SK-N-SH (cell line): ENCODE data around the gene STK32A. TPM values are rescaled to one million over a fixed set of nuclear protein-coding genes. Genes with fewer than 3 reads are reported as not detected.

Experiments used
- CTCF ChIA-PET: fragments of 300-600, 350-600 bp; formaldehyde crosslinking; extraction: SDS; loops from one replicate; lab custom pipeline; 2021; lab: Yijun Ruan, JAX
- POLR2A ChIA-PET: fragments of 350-600 bp; sonication (Branson Sonifier 250); formaldehyde crosslinking; extraction: SDS; loops from one replicate; lab custom pipeline; 2020; ENCODE audit warnings: antibody characterized with exemption, inconsistent platforms; lab: Yijun Ruan, JAX
- DNase-seq: peaks from one replicate; pipeline ENCODE4 v3.0.0; 2012
- H2AFZ ChIP-seq: fragments of 200-600 bp; sonication (generic); 2 replicates; pipeline ENCODE4 v1.8.1; 2016; ENCODE audit warnings: antibody characterized with exemption, mild to moderate bottlenecking, low read depth
- H3F3A ChIP-seq: fragments of 200-600 bp; sonication (generic); replicated peaks from 2 replicates; pipeline ENCODE3; 2016; ENCODE audit warnings: antibody characterized with exemption, mild to moderate bottlenecking; ENCODE audit not compliant: insufficient read depth
- H3K27ac ChIP-seq, 2 experiments: fragments of 200-500 bp in 1 of 2; fragments of 200-600 bp in 1 of 2; sonication (Bioruptor generic) in 1 of 2; sonication (generic), shearing (Covaris generic) in 1 of 2; 2 replicates each; pipeline versions ENCODE4 v1.5.1 to v1.6.1; 2014 to 2016; ENCODE audit warnings: low read depth in 2 of 2, inconsistent platforms in 1 of 2, low read length in 1 of 2, mild to moderate bottlenecking in 1 of 2, mixed read lengths in 1 of 2
- H3K27me3 ChIP-seq: fragments of 200-600 bp; sonication (generic), shearing (Covaris generic); 2 replicates; pipeline ENCODE4 v1.6.1; 2016; ENCODE audit warnings: mixed run types; ENCODE audit not compliant: insufficient read depth
- H3K36me3 ChIP-seq, 2 experiments: fragments of 200-500 bp in 1 of 2; fragments of 200-600 bp in 1 of 2; sonication (Bioruptor generic) in 1 of 2; sonication (generic) in 1 of 2; replicated peaks in 1 of 2; 2 replicates each; pipeline versions ENCODE3 to v1.5.1; 2014 to 2016; ENCODE audit warnings: low read length in 1 of 2, mild to moderate bottlenecking in 1 of 2; ENCODE audit not compliant: insufficient read depth in 2 of 2, control insufficient read depth in 1 of 2
- H3K4me1 ChIP-seq, 2 experiments: fragments of 200-500 bp in 1 of 2; fragments of 200-600 bp in 1 of 2; sonication (Bioruptor generic) in 1 of 2; sonication (generic), shearing (Covaris generic) in 1 of 2; 2 replicates each; pipeline versions ENCODE4 v1.5.1 to v1.6.1; 2014 to 2016; ENCODE audit warnings: low read depth in 1 of 2, low read length in 1 of 2, mixed run types in 1 of 2; ENCODE audit not compliant: insufficient read depth in 2 of 2, control insufficient read depth in 1 of 2
- H3K4me2 ChIP-seq: fragments of 200-600 bp; sonication (generic), shearing (Covaris generic); 2 replicates; pipeline ENCODE4 v1.6.1; 2017; ENCODE audit warnings: mixed run types
- H3K4me3 ChIP-seq, 2 experiments: fragments of 200-500 bp in 1 of 2; fragments of 200-600 bp in 1 of 2; sonication (Bioruptor generic) in 1 of 2; sonication (generic), shearing (Covaris generic) in 1 of 2; 2 replicates each; pipeline versions ENCODE4 v1.5.1 to v1.8.1; 2014 to 2016; ENCODE audit warnings: low read depth in 2 of 2, inconsistent platforms in 1 of 2, low read length in 1 of 2, mild to moderate bottlenecking in 1 of 2, mixed read lengths in 1 of 2, moderate library complexity in 1 of 2
- H3K79me2 ChIP-seq: fragments of 200-600 bp; sonication (generic); 2 replicates; pipeline ENCODE4 v1.8.1; 2017; ENCODE audit warnings: mild to moderate bottlenecking; ENCODE audit not compliant: insufficient read depth
- H3K9ac ChIP-seq: fragments of 200-600 bp; sonication (generic); 2 replicates; pipeline ENCODE4 v1.6.1; 2017; ENCODE audit warnings: mixed run types
- H3K9me2 ChIP-seq: fragments of 200-600 bp; sonication (generic); 2 replicates; pipeline ENCODE4 v1.6.1; 2017; ENCODE audit warnings: mixed run types
- H3K9me3 ChIP-seq: fragments of 200-600 bp; sonication (generic); 2 replicates; pipeline ENCODE4 v1.6.1; 2017; ENCODE audit warnings: mixed run types, mild to moderate bottlenecking, moderate library complexity
- H4K20me1 ChIP-seq: fragments of 200-600 bp; sonication (generic); 2 replicates; pipeline ENCODE4 v1.6.1; 2017; ENCODE audit warnings: mild to moderate bottlenecking, mixed run types; ENCODE audit not compliant: insufficient read depth
- CHD2 ChIP-seq: fragments of 150-350 bp; IDR thresholded peaks from 2 replicates; pipeline ENCODE4 v1.6.1; 2018; ENCODE audit warnings: low read length; ENCODE audit not compliant: partially characterized antibody
- ELF1 ChIP-seq: IDR thresholded peaks from 2 replicates; pipeline ENCODE4 v1.4.0; 2012
- EP300 ChIP-seq, 2 experiments: IDR thresholded peaks; 2 replicates each; pipeline versions ENCODE4 v1.4.0 to v1.6.1; 2012; ENCODE audit warnings: borderline replicate concordance in 1 of 2, low read depth in 1 of 2, low read length in 1 of 2
- EZH2phosphoT487 ChIP-seq: fragments of 200-600 bp; sonication (generic); IDR thresholded peaks from 2 replicates; pipeline ENCODE4 v1.6.1; 2017; ENCODE audit warnings: low read depth, mixed run types, mild to moderate bottlenecking, antibody characterized with exemption, moderate library complexity, borderline replicate concordance
- FOSL2 ChIP-seq: IDR thresholded peaks from 2 replicates; pipeline ENCODE4 v1.4.0; 2012; ENCODE audit warnings: low read depth, mild to moderate bottlenecking, moderate library complexity, borderline replicate concordance
- FOXJ3 ChIP-seq: sonication (generic); formaldehyde crosslinking; IDR thresholded peaks from 2 replicates; pipeline ENCODE4 v1.5.1; 2020; ENCODE audit warnings: mild to moderate bottlenecking, missing genetic modification reagents
- FOXM1 ChIP-seq: IDR thresholded peaks from 2 replicates; pipeline ENCODE4 v1.4.0; 2012; ENCODE audit warnings: low read depth, mild to moderate bottlenecking
- GABPA ChIP-seq: IDR thresholded peaks from 2 replicates; pipeline ENCODE4 v1.4.0; 2012; ENCODE audit warnings: low read depth, mild to moderate bottlenecking
- GATA2 ChIP-seq: sonication (generic); formaldehyde crosslinking; IDR thresholded peaks from 2 replicates; pipeline ENCODE4 v1.5.0; 2020; ENCODE audit warnings: mild to moderate bottlenecking, missing genetic modification reagents
- IRF3 ChIP-seq: fragments of 150-350 bp; IDR thresholded peaks from 2 replicates; pipeline ENCODE4 v1.6.1; 2016; ENCODE audit warnings: mild to moderate bottlenecking, low read depth, low read length
- JUND ChIP-seq: IDR thresholded peaks from 2 replicates; pipeline ENCODE4 v1.4.0; 2012
- MEF2A ChIP-seq: IDR thresholded peaks from 2 replicates; pipeline ENCODE4 v1.4.0; 2012; ENCODE audit warnings: low read depth, borderline replicate concordance
- MXI1 ChIP-seq: IDR thresholded peaks from 2 replicates; pipeline ENCODE4 v1.6.1; 2012; ENCODE audit warnings: mild to moderate bottlenecking, low read depth, low read length, improper control_type of control experiment
- NFIC ChIP-seq: IDR thresholded peaks from 2 replicates; pipeline ENCODE4 v1.4.0; 2012; ENCODE audit warnings: borderline replicate concordance
- PBX3 ChIP-seq: IDR thresholded peaks from 2 replicates; pipeline ENCODE4; 2012
- POLR2AphosphoS5 ChIP-seq: IDR thresholded peaks from 2 replicates; pipeline ENCODE4 v1.6.1; 2012; ENCODE audit warnings: low read depth, low read length
- RAD21 ChIP-seq: IDR thresholded peaks from 2 replicates; pipeline ENCODE4 v1.6.1; 2012; ENCODE audit warnings: mild to moderate bottlenecking, low read length
- RCOR1 ChIP-seq: fragments of 150-350 bp; IDR thresholded peaks from 2 replicates; pipeline ENCODE4 v1.6.1; 2017; ENCODE audit warnings: antibody characterized with exemption, low read length
- RFX5 ChIP-seq: IDR thresholded peaks from 2 replicates; pipeline ENCODE4 v1.6.1; 2012; ENCODE audit warnings: mild to moderate bottlenecking, improper control_type of control experiment, low read length
- RXRA ChIP-seq: IDR thresholded peaks from 2 replicates; pipeline ENCODE4 v1.4.0; 2012; ENCODE audit warnings: low read depth, mild to moderate bottlenecking, borderline replicate concordance
- SIN3A ChIP-seq: IDR thresholded peaks from 2 replicates; pipeline ENCODE4 v1.6.1; 2012; ENCODE audit warnings: low read depth, mild to moderate bottlenecking, low read length, moderate library complexity, borderline replicate concordance
- SMC3 ChIP-seq: IDR thresholded peaks from 2 replicates; pipeline ENCODE4 v1.6.1; 2012; ENCODE audit warnings: low read depth, low read length, improper control_type of control experiment
- TAF1 ChIP-seq: IDR thresholded peaks from 2 replicates; pipeline ENCODE4 v1.6.1; 2012; ENCODE audit warnings: low read depth, mild to moderate bottlenecking, low read length, moderate library complexity, borderline replicate concordance
- TCF12 ChIP-seq: IDR thresholded peaks from 2 replicates; pipeline ENCODE4 v1.4.0; 2012
- TEAD4 ChIP-seq: IDR thresholded peaks from 2 replicates; pipeline ENCODE4 v1.4.0; 2012; ENCODE audit warnings: mild to moderate bottlenecking, borderline replicate concordance; ENCODE audit not compliant: insufficient read depth
- YY1 ChIP-seq: IDR thresholded peaks from 2 replicates; pipeline ENCODE4 v1.4.0; 2012; ENCODE audit warnings: low read depth, mild to moderate bottlenecking
- ZBTB33 ChIP-seq: IDR thresholded peaks from 2 replicates; pipeline ENCODE4 v1.4.0; 2012; ENCODE audit warnings: low read depth, borderline replicate concordance
- WGBS: methylation state at CpG from one replicate; pipeline ENCODE4 v1.1.6; 2017; ENCODE audit warnings: low lambda C conversion rate; 5-methylcytosine and 5-hydroxymethylcytosine counted together
- polyA plus RNA-seq, 3 experiments: library from polyadenylated mRNA; depleted of rRNA; stranded (reverse); fragments of >200 nt; gene quantifications; 2 replicates each; pipeline ENCODE4 v1.2.3, GENCODE V29; 2012
- TF ChIP-seq, protein P1 (sequence below): IDR thresholded peaks from 2 replicates; pipeline ENCODE4 v1.4.0; 2012; ENCODE audit warnings: low read depth
- TF ChIP-seq, protein P2 (sequence below): IDR thresholded peaks from 2 replicates; pipeline ENCODE4 v1.4.0; 2012; ENCODE audit warnings: low read depth, borderline replicate concordance

STK32A gene
- polyA plus RNA-seq, 1 of the 3 experiments (the other 2 are of a cell fraction) = 0.20 TPM

DNA sequence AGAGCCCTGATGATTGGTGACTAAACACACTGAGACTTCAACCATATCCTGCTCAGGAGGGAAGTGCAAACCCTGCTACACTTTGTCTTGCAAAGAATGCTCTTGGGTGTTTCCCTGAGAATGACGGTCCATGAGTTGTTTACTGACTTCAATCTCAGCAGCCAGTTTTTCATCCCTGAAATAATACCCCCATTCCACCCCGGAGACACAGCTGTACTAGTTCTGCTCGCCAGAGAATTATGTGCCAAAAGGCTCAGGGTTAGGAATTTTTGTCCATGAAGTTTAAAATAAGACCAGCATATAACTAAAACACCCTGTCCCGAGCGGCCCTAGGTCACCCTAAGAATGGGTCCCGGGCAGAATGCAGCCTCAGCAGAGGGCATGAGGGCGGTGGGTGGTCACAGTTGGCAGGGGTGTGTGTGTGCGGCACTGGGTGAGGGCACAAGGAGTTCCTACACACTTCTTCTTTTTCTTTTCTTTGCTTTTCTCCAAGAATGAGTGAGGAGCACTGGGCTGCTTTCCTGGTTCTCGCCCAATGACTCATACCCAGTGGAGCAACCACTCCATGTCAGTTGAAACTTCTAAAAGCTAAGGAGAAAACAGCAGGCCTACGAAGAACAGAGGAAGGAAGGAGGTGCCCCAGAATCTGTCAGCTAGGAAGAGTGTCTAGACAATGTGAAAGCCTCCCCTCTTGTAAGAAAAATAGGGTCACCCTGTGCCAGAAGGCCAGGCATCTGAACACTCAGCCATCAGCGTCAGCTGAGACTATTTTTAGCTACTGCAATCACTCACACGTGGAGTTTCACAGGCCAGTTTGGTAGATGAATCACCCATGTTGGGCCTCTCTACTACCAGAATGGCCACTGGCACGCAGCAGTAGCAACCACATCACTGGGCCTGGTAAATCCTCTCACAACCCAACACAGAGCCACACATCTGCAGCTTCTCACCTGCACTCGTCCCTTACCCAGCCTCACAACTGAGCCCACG lies 169.1 kb downstream of the STK32A start:
- H3K4me1 ChIP-seq = peaks cover 22 to 31% of the 10 kb centered on the region in 2 experiments
- H3K9me2 ChIP-seq = no peaks in the 10 kb centered on the region
- TF ChIP-seq MEF2A (peak; percentile 99), FOXM1 (no peak), GATA2 (CRISPR knock-in tag) (no peak), MXI1 (no peak), RCOR1 (no peak), FOXJ3 (no peak), TCF12 (peak; percentile 89), ELF1 (no peak), EP300 (IDR thresholded peaks at IDR 0.05; ENCODE audit: borderline replicate concordance in 1 of 2, low read depth in 1 of 2, low read length in 1 of 2) (peak in 1 of 2 experiments; percentile 61; a peak in 1 of 4 replicates), POLR2AphosphoS5 (peak; percentile 60; the same call in 1 of the 2 replicates), CHD2 (no peak), YY1 (peak; percentile 47; the same call in 1 of the 2 replicates), TAF1 (no peak; the same call in 1 of the 2 replicates), SIN3A (no peak), PBX3 (peak; percentile 84), RAD21 (no peak), NFIC (peak; percentile 57; the same call in 1 of the 2 replicates), GABPA (no peak), RXRA (peak; percentile 52; the same call in 1 of the 2 replicates), FOSL2 (peak; percentile 89), EZH2phosphoT487 (no peak), TEAD4 (peak; percentile 65), JUND (peak; percentile 85), IRF3 (no peak), RFX5 (no peak), SMC3 (no peak), ZBTB33 (peak; percentile 38; the same call in 1 of the 2 replicates)
- TF ChIP-seq, protein P1, sequence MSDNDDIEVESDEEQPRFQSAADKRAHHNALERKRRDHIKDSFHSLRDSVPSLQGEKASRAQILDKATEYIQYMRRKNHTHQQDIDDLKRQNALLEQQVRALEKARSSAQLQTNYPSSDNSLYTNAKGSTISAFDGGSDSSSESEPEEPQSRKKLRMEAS = peak; percentile 93
- TF ChIP-seq, protein P2, sequence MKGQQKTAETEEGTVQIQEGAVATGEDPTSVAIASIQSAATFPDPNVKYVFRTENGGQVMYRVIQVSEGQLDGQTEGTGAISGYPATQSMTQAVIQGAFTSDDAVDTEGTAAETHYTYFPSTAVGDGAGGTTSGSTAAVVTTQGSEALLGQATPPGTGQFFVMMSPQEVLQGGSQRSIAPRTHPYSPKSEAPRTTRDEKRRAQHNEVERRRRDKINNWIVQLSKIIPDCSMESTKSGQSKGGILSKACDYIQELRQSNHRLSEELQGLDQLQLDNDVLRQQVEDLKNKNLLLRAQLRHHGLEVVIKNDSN = peak; percentile 21; the same call in 1 of the 2 replicates

More for the DNA sequence above, 169.1 kb downstream of the STK32A start:
- Histone ChIP-seq H3K79me2 (no peaks in the 10 kb centered on the region), H3K27ac (peak overlapping the region; percentile 60 to 99), H4K20me1 (no peaks in the 10 kb centered on the region; the same call in 1 of the 2 replicates), H3K9ac (peak overlapping the region; percentile 70), H3K4me3 (peak overlapping the region in 1 of 2 experiments; percentile 32; a peak in 2 of 4 replicates), H3F3A (peaks cover 38% of the 10 kb centered on the region), H3K27me3 (no peaks in the 10 kb centered on the region), H3K36me3 (peaks cover 59 to 80% of the 10 kb centered on the region in 2 experiments), H2AFZ (0 out of 2 replicates have a peak overlapping the region, but pooled peaks have one; percentile 23), H3K9me3 (no peaks in the 10 kb centered on the region), H3K4me2 (peak overlapping the region; percentile 62)
- WGBS = 41% methylated on average over 14 of the region's 15 CpGs
- CTCF ChIA-PET = interaction anchor here (1.0 to 5.2 kb wide), 2 partner anchors 12 to 50 kb away, joined by 3 to 23 read pairs; no protein-coding TSS in a partner anchor
- no peak for DNase-seq
- POLR2A ChIA-PET = no interaction called here
